GM04504 (cell line): Measurements from ENCODE around the gene PRR29.
"Not testable (repeated sequence)": the region's sequence is repeated elsewhere in the genome, so short reads cannot be mapped to it uniquely, and the experiment has no call there.

ENCODE experiments used
- DNase-seq: peaks from one replicate; pipeline ENCODE4 v3.0.0-alpha.2; 2012; ENCODE audit warnings: low read depth

Gene PRR29

GRCh38 chr17:64015447-64015846 is 17.3 kb downstream of the PRR29 start:
- DNase-seq = no peak

- DNase-seq = no peak
Measured at GRCh38 chr17:64016231-64016784, 18.2 kb downstream of the PRR29 start.

DNA sequence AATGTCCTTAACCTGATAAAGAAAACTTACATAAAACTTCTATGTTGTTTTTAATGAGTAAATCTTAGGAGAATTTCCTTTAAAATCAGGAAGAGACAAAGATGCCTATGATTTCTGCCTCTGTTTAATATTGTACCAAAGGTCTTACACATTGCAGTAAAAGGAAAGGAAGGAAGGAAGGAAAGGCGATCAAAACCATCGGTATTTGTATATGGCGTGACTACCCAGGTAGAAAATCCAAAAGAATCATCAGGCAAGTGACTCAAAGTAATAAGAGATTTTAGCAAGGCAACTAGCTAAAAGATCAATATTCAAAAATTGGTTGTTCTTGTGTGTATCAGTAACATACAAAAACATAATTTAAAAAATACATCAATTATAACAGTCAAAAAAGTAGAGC is 18.8 kb downstream of the PRR29 start:
- no peak for DNase-seq

DNA sequence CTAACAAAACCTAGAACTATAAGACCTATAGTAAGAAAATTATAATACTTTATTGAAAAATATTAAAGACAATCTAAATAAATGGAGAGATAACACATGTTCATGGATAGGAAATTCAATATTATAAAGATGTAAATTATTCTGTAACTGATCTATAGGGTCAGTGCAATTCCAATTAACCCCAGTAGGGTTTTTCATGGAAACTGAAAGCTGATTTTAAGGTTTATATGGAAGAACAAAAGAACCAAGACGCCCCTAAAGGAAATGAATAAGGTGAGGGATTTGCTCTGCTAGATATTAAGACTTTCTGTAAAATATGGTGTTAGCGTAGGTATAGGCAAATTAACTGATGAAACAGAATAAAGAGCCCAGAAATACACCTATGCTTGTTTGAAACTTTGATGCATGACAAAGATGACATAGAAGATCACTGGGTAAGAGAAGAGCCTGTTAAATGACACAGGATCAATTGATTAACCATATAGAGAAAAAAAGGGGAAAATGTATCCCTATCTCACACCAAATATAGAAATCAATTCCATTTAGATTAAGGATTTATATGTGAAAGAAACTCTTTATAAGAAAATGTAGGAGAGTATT is 19.3 kb downstream of the PRR29 start:
- DNase-seq = no peak

GRCh38 chr17:64019551-64019961 is 21.4 kb downstream of the PRR29 start:
- DNase-seq = not testable (repeated sequence)

DNA sequence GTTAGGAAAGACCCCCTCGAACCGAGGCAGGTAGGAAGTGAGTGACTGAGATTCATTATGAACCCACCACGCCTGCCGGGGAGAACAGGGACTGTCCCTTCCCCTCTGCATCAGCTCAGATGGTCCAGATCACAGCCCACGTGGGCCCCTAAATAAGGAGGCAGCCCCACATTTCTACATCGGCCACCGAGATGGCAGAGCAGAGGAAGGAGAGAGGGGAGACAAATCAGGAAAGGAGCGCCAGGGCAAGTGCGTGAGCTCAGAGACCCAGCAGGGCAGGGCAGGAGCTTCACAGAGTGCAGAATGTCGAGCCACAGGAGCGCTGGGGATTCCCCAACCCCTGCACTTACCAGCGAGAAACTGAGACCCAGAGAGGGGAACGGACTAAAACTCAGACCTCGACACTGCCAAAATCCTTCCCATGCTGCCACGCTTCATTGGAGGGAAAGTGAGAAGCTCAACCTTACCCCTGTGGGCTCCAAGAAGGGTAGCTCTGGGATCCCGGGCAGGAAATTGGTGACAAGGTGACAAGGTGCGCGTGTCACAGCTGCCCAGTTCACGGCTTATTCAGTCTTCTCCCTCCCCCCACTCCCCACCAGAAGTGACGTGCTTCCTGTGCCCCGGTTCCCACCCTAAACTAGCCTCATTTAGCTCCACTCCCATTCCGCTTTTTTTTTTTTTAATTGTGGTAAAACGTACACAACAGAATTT is 22.1 kb downstream of the PRR29 start, which contains the start of gene ICAM2:
ICAM2 (minus strand) TSS at position 578 of the 711 bp plus-strand sequence. CDS start 13,942 bp downstream, outside the sequence.
- DNase-seq = no peak

DNA sequence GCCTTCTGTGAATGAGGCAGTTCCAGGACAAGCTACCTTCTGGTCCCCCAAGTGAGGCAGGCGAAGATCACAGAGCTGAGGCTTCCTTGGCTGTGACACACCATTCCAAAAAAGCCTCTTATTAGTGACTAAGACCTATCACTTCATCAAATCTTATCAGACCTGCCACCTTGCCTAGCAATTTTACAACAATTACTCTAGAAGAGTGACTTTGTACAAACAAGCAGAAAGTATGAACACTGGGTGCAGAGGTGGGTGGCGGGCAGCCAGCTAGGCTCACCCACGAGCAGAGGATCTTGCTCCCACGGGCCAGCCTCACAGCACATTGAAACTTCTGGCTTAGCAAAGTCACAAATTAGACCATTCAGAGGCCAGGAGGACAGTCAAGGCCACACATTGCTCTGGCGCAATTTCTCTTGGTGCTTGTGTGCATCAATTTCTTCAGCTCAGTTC is 24.5 kb downstream of the PRR29 start:
- no peak for DNase-seq

DNA sequence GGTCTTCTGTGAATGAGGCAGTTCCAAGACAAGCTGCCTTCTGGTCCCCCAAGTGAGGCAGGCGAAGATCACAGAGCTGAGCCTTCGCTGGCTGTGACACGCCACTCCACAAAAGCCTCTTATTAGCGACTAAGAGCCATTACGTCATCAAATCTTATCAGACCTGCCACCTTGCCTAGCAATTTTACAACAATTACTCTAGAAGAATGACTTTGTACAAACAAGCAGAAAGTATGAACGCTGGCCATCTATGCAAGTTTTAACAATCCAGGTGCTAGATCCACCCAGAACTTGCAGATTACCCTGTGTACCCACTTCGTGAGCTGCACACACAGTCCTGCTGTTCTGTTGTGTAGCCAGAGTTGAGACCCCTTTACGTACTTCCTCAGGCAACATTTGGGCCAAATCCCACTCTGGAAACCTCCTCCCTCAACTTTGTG is 26.1 kb downstream of the PRR29 start:
- DNase-seq = no peak

- no peak for DNase-seq
Measured at GRCh38 chr17:64024781-64025731, 26.9 kb downstream of the PRR29 start.

- DNase-seq = no peak
Measured at GRCh38 chr17:64025732-64026294, 27.7 kb downstream of the PRR29 start.

DNA sequence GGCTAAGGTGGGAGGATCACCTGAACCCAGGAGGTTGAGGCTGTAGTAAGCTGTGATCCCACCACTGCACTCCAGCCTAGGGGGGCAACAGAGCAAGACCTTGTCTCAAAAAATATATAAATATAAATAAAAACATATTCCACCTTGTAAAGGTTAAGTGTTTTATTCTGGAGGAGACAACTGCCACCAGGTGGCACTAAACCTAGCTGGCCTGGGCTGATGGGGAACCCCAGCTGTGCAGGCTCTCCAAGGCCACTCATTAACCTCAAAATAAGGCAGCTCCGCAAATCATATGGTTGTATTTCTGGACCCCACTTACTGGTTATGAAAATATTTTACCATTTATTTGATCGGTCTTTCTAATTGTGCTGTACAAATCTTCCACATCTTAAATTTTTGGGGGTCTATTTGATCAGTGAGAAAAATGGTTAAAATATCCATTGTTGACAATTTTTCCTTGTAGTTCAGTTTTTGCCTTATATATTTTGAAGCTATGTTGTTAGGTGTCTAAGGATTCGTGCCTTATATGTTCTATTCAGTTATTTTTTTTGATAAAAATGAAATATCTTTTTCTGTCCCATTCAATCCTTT is 30.8 kb downstream of the PRR29 start:
- peak; percentile 22 for DNase-seq

DNA sequence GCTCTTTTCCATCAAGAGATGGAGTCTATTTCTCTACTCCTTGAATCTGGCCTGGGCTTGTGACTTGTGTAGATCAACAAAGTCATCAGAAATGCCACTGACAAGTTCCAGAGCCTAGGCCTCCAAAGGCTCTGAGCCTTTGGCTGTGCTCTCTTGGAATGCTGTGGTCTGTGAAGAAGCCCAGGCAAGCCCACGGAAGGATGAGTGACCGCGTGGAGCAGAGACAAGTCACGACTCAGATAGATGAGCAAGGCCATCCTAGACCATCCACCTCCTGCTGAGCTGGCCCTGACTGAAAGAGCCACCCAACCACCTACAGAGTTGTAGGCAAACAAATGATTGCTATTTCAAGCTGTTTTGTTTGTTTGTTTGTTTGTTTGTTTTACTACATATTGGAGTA is 33.9 kb downstream of the PRR29 start:
- DNase-seq = no peak

- no peak for DNase-seq
Measured at GRCh38 chr17:64036198-64036922, 38.2 kb downstream of the PRR29 start.

DNA sequence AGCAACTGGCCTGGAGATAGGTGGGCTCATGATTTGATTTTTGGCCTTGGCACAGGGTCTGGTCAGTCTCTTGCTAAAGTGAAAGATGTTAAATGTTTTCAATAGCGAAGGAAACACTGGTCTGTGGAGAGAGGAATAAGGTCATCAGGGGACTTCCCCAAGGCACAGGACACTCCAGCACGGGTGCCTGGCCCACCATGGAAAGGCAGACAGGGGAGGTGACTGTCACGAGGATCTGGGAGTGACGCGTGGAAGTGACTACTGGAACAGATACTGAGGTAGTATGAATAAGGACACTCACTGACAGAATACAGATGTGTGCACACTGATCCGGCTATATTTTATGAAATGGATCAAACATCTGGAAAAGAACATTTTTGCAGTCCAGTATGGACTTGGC is 39.0 kb downstream of the PRR29 start:
- DNase-seq = no peak

- DNase-seq = no peak
Measured at GRCh38 chr17:64037802-64038201, 39.7 kb downstream of the PRR29 start.

GRCh38 chr17:64038331-64039105 is 40.4 kb downstream of the PRR29 start:
- DNase-seq = no peak

DNA sequence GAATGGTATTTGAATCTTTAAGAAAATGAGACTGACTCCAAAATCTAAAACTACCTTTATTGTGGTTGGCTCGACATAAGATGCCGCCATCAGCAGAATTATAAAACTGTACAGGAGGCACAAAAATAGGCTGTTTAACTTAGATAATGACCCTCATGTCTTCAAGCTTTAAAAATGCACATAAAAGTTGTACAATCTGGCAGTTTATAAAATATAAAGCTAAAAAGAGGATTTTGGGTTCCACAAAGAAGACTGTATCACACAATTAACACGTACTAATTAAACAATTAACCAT is 40.9 kb downstream of the PRR29 start:
- DNase-seq = no peak

DNA sequence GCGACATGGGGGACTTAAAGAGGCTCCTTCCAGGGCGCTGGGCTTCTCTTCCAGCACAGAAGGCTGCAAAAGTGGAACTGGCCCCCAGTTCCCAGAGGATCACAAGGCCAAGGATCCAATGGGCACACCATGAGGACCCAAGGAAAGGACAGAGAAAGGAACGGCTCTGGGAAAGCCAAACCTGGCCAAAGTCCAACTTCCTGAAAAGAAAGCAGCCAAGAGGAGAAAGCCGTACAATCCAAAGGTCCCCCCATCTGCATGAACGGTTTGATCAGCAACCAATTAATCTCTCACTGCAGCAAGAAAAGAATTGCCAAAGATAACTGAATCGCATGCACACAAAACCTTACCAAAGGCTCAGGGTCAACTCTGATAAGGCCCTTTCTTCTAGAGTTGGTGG is 42.1 kb downstream of the PRR29 start:
- no peak for DNase-seq

DNA sequence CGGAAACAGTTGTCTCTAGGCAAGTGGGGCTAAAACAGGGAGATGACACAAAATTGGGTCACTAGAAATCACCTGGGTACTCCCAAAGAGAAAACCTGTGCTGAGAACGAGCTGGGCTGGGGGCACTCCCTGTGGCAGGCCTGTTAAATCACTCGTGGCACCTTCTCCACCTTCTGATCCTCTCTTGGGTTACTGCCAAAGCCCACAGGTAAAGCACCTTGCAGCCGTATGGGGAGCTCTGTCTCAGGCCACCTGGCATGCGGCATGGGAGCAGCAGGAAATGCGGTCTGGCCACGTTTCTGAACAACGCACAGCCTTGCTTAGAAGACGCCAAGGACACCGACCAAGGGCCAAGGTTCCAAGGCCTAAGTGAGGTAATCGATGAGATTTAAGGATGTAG is 43.8 kb downstream of the PRR29 start:
- DNase-seq = no peak
